Kidney tubule cell (primary cell): ENCODE results near the gene HMGN1.

Source experiments
- DNase-seq: peaks from one replicate; pipeline ENCODE4 v3.0.0-alpha.2; 2018; ENCODE audit warnings: low spot score

HMGN1 gene

GRCh38 chr21:39330001-39330400, 18.9 kb downstream of the HMGN1 start:
- DNase-seq: no peak

DNA sequence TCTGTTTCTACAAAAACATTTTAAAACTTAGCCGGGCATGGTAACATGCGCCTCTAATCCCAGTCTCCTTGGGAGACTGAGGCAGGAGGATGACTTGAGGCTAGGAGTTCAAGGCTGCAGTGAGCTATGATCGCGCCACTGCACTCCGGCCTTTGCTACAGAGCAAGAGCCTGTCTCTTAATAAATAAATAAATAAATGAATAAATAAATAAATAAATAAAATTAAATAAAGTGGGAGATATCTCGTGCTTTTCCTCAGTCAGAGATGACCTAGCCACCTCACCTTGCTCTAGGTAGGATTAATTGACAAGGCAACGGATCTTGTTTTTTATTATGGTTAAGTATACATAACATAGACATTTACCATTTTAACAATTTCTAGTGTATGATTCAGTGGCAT, 21.2 kb downstream of the HMGN1 start:
- no peak for DNase-seq

DNA sequence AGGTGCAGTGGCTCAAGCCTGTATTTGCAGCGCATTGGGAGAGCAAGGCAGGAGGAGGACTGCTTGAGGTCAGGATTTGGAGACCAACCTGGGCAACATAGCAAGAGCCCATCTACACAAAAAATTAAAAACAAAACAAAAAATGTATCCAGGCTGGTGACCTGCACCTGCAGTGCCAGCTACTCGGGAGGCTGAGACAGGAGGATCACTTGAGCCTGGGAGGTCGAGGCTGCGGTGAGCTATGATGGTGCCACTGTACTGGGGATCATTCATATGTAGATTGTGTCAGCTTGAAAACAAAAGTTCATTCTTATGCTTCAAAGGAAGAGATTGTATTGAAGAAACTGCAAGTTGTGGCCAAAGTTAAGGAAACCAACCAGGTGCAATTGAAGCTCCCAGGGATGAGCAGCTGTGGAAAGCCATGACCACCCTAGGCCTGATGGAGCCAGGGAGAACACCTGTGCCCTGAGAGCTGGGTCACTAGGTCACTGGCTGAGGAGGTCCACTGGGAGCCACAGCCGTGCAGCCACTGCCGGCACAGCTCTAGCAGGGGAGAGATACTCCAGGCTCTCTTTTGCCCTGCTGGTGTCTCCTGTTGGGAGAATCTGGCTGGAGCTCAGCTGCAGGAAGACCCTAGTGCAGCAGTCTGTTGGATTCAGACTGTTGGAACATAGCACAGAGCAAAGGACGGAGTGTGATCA, 22.1 kb downstream of the HMGN1 start:
- DNase-seq: no peak

DNA sequence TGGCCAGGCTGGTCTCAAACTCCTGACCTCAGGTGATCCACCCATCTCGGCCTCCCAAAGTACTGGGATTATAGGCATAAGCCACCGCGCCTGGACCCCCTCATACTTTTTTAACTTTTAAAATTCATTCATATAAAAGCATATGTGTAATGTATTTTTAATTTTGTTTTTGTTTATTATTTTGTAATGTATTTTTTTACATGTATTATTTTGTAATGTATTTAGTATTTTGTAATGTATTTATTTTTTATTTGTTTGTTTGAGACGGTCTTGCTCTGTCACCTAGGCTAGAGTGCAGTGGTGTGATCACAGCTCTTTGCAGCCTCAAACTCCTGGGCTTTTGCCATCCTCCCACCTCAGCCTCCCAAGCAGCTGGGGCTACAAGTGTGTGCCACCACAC, 23.4 kb downstream of the HMGN1 start:
- DNase-seq: no peak

DNA sequence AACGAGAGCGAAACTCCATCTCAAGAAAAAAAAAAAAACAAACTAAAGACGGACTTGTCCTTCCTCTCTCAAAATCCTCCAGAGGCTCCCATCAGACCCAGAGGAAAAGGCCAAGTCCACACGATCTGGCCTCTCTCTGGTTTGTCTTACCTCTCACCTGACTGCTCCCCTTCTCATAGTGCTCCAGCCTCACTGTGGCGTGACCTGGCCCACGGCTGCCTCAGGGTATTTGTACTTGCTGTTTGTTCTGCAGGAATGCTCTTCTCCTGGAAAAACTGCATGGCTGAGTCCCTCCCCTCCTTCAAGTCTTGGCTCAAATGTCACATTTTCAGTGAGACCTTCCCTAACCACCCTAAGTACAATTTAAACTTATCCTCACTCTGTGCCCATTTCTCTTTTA, 27.5 kb downstream of the HMGN1 start:
- peak; percentile 42 for DNase-seq

GRCh38 chr21:39319814-39320332, 29.0 kb downstream of the HMGN1 start:
- no peak for DNase-seq

GRCh38 chr21:39319251-39319756, 29.6 kb downstream of the HMGN1 start:
- no peak for DNase-seq

DNA sequence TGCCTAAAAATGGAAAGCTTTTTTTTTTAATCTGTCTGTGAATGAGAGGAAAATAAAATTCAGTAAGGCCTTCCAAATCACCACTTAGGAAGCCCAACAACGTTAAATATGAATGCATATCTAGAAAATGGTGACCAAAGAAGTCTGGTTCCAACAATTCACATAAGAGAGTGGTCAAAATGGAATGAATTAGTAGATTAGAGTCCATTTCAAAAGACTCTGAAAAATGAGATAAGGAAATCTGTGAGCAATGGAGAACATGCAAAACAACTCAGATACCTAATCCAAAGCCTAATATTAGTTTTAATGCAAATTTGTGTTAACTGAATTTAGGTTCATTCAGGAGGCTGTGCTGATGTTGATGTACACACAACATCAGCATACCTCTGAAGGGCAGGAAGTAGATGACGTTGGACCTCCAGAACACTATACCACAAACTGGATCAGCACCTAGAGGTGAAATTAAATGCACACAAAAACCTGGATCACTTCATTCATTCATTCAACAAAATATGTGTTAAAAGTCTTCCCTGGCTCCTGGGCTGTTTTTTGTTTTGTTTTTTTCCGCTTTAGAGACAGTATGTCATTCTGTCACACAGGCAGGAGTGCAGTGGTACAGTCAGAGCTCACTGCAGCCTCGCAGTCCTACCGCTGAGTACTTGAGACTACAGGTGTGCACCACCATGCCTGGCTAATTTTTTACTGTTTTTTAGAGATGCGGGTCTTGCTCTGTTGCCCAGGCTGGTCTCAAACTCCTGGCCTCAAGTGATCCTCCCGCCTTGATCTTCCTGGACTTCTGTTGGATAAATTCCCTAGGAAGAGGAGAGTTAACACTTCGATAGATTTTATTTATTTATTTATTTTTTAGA, 30.6 kb downstream of the HMGN1 start:
- no peak for DNase-seq

- no peak for DNase-seq
Measured at GRCh38 chr21:39317134-39318090, 31.5 kb downstream of the HMGN1 start.

DNA sequence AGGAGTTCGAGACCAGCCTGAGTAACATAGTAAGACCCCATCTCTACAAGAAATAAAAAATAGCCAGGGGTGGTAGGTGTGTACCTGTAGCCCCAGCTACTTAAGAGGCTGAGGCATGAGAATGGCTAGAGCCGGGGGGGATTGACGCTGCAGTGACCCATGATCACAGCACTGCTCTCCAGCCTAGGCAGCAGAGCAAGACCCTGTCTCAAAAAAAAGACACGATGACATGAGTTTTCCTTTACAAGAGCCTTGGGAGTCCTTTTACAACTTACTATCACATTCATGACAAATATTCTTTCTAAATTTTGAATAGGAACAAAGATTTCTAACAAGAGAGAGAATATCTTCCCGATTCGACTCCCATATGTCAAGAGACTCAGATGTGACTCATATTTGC, 32.2 kb downstream of the HMGN1 start:
- no peak for DNase-seq

DNA sequence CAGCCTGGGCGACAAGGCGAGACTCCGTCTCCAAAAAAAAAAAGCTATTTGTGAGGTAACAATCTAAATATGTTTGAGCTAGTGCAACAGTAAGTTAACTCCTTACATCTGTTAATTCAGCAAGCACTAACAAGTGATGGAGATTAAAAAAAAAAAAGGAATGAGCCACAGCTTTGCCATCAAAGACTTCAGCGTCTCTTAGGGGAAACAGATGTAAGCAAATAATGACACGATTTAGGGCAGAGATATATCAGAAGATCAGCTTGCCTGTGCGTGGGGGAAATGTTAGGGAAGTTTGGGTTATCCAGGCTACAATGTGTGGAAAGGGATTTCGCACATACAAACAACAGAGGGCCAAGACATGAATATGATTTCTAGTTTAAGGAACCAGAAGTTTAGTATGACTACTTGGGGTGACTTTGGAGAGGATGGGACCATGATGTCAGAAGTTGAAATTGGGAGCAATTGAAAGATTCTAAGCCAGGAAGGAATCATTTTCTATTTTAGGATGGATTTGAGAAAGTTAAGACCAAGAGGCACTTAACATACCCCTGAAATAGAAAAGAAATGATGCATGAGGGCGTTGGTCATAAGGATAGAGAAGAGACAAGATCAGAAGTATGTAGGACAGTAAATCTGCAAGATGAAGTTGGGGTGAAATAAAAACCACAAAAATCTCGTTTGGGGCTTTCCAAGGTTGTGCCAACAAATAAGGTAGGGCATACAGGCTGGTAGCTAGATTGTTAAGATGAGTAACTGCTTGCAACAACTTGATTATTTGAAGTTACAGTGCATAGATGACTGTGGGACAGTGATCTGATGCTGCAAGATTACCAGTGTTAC, 33.1 kb downstream of the HMGN1 start:
- DNase-seq: peak; percentile 11

- peak; percentile 78 for DNase-seq
Measured at GRCh38 chr21:39314143-39315027, 34.5 kb downstream of the HMGN1 start.

- DNase-seq: peak; percentile 90
Measured at GRCh38 chr21:39313571-39314142, 35.2 kb downstream of the HMGN1 start, which contains the start of gene BRWD1. Gene BRWD1 (minus strand): TSS chr21:39313632. CDS start chr21:39313491, 141 bp downstream.

- peak; percentile 17 for DNase-seq
Measured at GRCh38 chr21:39313042-39313570, 35.8 kb downstream of the HMGN1 start.

DNA sequence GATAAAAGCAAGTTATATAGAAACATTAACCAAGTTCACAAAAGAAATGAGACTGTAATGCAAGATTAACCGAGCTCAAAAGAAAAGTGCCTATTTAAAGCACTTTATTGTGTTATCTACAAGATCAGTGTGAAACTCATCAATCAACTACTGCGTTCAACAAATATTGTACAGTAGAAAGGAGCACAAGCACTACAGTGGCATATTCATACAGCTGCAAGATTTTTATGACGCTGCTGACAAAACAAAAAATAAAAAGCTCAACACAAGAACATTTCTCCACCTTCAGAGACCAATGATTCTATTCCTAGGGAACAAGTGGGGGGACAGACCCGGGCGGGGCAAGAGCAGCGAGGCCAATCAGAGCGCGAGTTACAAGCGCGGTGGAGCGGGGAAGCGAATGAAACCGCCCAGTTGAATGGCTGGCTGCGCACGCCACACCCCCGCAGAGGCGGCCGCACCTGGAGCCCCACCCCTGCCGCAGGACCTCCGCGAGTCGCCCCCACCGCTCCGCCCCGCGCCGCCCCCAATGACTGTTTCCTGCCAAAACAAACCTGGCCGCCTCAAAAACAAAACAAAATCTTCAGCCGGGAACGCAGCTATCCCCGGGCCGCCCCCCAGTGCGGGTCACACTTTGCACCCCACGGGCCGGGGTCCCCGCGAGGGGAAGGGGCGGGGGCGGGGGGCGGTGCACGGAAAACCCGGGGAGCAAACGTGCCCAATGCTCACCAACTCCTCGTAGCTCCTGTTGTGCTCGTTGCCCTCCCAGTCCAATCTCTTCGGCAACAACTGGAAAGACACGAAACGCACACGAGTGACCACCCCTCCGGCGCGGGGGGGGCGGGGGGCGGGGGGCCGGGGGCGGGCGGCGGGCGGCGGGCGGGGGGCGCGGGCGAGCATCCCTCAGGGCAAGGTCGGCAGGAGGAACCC, 36.5 kb downstream of the HMGN1 start:
- peak; percentile 91 for DNase-seq

GRCh38 chr21:39311164-39311563, 37.7 kb downstream of the HMGN1 start:
- DNase-seq: no peak

GRCh38 chr21:39307466-39307865, 41.4 kb downstream of the HMGN1 start:
- DNase-seq: no peak

- no peak for DNase-seq
Measured at GRCh38 chr21:39300587-39300986, 48.3 kb downstream of the HMGN1 start.
